ENCODE measurements around the gene FHOD3.

FHOD3 gene

DNA sequence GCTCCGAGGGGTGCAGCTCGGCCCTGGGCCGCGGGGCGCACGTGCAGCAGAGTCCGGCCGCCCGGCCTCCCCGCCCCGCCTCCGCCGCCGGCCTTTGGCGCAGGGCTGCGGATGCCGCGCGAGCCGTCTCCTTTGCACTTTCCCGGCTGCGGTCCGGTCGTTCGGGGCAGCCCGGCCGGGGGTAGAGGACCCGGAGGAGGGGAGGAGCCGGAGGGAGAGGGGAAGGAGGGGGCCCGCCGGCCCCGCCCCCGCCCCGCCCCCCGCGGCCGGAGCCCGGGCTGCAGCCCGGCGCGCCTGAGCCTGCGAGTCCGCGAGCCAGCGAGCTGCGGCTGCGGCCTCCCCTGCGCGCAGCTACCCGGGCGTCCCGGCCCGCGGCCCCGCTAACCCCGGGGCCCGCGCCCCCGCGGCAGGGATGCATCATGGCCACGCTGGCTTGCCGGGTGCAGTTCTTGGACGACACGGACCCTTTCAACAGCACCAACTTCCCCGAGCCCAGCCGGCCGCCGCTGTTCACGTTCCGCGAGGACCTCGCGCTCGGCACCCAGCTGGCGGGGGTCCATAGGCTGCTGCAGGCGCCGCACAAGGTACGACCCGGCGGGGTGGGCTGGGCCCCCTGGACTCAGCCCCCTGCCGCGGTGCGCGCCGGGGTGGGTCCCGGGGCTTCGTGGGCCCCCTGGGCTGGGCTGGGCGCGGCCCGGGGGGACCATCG is at the start of gene FHOD3:
TSS of gene FHOD3 (plus strand) at position 297 of the 709 bp plus-strand sequence. CDS start at position 420, 123 bp downstream.
- DNase-seq, result no peak

DNA sequence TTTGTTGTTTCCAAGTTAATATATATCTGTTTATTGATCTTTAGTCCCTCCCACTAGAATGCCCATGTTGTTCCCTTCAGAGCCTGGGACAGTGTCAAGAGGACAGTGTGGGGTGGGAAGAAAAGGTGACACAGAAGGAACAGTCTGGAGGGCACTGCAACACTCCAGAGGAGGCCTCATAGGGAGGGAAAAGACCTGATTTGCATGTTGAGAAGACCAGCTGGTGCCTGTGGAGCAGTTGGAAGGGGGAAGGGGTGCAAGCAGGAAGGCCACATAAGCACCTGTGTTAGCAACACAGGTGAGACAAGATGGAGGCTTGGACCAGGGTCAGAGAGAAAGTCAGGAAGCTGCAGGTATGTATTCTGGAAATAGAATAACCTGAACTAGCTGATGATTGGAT is 48.1 kb upstream of the FHOD3 start:
- no peak for DNase-seq

GRCh38 chr18:36250827-36251226 is 46.7 kb upstream of the FHOD3 start:
- DNase-seq, result no peak

DNA sequence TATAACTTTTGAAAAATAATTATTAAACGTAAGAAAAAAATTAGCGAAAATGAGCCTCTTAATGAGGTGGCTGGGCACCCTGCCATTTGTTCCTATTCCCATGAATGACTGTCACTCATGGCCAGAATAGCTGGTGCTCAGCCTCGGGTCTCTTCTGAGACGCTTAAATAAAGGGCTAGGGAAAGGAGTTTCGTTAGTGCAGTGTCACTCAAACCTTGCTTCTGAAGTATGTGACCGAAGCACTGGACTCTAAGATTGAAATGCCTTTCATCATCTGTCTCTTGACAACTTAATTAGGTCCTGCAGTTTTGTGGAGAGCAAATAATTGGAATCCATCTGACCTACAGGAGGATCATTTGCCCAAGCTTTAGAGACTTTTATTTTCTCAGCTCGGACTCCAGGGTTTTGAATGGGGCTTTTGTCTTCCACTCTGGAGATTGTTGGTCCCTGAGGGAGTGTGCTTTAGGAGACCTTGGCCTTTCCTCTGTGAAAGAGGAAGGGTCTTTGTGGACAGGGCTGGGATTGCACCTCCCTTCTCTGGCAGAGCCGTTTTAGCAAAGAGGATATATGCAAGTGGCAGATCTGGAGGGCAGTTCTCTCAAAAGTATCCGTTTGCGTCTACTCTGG is 42.3 kb upstream of the FHOD3 start:
- no peak for DNase-seq

DNA sequence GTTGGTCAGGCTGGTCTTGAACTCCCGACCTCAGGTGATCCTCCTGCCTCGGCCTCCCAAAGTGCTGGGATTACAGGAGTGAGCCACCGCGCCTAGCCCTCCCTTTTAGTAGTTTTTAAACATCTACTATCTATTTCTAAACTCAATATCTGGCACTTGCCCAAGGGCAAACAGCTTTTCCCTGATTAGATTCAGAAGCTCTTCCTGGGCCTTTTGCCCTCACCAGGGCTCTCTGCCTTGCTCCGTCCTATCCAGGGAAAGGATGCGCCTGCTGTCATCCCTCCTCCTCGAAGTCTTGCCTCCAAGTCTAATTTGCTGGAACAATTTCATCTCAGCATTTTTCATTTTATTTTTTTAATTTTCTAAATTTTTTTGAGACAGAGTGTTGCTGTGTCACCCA is 41.4 kb upstream of the FHOD3 start:
- DNase-seq, result no peak

GRCh38 chr18:36262971-36263370 is 34.5 kb upstream of the FHOD3 start:
- no peak for DNase-seq

GRCh38 chr18:36264283-36264682 is 33.2 kb upstream of the FHOD3 start:
- DNase-seq, result no peak

DNA sequence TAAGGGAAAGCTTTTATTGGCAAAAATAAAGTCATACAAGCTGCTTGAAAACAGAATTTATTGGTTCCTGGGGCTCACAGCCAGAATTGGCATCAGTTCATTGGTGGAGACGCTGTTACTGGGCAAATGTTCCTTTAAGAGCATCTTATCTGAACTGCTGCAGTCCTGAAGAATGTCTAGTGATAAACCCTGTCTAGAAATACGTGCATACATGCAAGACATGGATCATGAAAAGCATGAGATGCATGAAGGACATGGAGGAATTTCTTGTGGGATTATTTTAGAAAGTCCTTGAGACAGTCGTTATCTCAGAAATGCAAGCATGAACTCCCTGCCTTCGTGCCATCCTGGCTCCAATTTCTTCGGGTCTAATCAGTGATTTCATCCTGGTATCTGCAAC is 32.5 kb upstream of the FHOD3 start:
- DNase-seq, result no peak

GRCh38 chr18:36269157-36269556 is 28.4 kb upstream of the FHOD3 start:
- DNase-seq, result no peak

- no peak for DNase-seq
These were observed 26.4 kb upstream of the FHOD3 start for GRCh38 chr18:36271153-36271552.

DNA sequence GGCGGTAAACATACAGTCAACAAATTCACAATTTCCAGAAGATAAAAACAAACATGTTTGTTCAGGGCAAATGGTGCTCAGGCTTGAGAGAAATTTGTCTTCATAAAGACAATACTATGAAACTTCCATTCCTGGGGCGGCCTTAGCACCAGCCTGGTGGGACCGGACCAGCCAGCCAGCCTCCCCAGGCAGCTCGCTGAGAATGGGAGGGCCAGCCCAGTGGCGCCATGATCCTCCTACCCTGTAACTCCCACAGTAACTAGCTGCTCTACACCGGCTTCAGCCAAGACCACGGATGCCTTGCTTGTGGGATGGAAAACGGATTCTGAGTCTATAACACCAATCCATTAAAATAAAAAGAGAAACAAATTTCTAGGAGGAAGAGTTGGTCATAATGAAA is 24.2 kb upstream of the FHOD3 start:
- DNase-seq, result no peak

GRCh38 chr18:36274083-36274715 is 23.3 kb upstream of the FHOD3 start:
- DNase-seq, result no peak

DNA sequence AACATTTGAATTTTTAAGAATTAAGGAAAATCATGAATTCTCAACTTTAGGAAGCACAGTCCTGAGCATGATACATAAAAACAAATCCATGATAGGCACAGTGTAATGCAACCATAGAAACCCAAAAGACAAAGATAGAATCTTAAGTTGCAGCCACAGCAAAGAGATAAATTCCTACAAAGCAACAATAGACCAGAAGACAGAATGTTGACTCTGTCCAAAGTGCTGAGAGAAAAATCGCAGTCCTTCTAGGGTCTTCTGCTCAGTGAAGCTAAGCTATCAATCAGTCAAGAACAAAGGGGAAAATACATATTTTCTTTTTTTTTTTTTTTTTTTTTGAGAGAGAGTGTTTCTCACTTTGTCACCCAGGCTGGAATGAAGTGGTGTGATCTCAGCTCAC is 22.0 kb upstream of the FHOD3 start:
- DNase-seq, result no peak

DNA sequence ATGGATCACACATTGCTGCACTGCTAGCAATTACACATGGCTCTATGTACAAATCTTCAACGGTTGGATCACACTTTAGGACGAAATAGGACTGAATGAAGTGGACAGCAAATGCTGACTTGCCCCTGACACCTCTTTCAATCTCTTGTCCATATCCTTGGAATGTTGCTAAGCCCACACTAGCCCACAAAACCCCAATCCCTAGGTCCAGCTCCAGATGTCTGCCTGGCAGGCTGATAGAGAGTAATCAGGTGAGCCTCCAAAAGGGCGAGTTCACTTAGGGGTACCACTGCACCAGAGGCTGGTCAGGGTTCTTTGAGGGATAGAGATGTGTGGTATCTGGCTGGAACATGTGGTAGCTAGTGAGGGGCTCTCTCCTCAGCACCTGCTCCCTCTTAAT is 18.5 kb upstream of the FHOD3 start:
- DNase-seq, result no peak

DNA sequence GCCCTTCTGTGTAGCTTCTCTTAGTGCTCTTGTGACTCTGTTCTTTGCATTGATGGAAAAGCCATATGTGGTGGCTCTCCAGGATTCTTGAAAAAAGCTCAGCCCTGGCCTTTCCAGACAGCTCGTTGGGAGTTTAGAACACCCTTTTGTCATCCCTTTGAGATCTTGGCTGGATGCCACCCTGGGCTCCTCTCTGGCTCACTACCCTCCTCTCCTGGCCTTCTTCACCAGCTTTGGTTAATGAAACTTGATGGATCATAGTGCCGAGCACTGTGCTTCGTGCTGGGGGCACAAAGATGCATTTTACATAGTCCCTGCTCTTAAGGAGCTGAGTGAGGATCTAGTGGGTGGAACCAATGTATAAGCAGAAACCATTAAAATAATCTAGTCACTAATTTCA is 15.6 kb upstream of the FHOD3 start:
- no peak for DNase-seq

DNA sequence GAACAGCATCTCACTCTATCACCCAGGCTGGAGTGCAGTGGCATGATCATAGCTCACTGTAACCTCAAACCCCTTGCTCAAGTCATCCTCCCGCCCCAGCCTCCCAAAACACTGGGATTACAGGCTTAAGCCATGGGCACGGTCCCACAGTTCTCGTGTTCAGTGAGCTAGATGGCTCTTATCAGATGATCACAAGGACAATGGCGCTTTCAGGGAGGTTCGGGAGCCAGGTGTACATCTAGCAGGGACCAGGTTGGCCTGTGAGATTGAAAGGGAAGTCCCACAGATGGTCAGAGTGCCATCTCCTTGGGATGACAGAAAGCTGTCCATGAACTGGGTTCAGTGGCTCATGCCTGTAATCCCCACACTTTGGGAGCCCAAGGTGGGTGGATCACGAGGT is 14.1 kb upstream of the FHOD3 start:
- DNase-seq, result no peak

DNA sequence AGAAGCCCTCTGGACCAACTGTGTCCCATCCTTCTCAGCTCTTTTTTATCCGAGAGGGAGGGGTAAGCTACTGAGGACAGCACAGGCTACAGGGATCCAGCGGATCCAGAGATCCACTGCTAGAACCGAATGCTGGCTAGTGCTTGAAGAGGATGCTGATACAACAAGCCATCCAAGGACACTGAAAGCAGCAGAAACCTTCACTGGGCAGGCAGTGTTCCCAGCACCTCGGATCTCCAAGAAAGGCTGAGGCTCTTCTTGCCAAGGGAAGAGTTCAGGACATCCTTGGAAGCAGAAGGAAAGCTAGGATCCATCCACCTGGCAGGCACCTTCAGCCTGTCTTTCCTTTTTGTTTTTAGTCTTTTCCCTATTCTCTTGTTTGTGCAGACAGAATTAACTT is 13.2 kb upstream of the FHOD3 start:
- DNase-seq, result no peak

- peak; percentile 50 to 64 for DNase-seq
These were observed 12.7 kb upstream of the FHOD3 start for GRCh38 chr18:36284671-36285295.

DNA sequence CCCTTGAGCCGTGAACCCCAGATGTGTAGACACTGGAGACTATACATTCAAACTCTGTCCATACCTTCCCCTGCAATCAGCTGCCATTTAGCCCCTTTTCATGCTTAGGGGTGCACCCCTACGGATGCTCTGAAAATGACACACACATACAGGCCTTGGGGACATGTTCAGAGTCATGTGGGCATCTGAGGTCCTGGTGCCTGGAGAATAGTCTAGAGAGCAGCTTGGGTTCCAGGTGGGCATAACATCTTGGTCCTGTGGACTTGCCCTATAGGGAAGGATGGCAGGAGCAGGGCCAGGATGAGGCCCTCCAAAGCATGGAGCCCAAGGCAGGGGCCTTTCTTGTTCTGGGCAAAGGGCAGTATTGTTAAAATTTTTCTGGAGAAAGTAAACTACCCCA is 9.9 kb upstream of the FHOD3 start:
- DNase-seq, result no peak

DNA sequence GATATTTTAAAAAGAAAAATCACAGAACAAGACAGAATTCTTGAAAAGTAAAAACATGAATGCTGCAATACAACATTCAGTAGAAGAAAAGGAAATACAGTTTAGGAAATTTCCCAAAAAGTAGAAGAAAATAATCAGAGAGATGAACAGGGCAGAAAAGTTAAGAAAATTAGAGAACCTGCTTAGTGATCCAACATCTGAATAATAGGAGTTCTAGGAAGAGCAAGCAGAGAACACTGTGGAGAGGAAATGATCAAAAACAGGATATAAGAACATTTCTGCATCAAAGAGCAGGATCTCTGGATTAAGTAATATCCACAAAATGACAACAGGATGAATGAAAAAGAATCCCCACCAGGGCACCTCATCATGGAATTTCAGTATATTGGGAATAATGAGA is 8.8 kb upstream of the FHOD3 start:
- DNase-seq, result no peak

DNA sequence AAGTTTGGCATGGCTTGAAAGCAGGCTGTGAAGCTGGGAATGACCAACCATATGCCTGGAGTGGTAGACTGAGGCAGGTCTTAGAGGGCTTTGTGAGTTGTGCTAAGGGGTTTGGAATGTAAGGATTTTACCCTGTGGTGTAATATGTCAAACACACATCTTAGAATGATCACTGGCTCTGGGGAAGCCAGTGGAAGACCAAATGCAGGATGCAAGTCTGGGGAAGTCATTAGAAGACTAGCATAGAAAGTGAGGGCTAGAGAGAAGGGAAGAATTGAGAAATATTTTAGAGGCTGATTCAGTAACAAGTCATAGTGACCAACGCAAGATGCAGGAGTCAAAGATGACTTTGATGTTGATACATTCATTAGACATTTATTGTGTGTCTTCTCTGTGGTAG is 3.5 kb upstream of the FHOD3 start:
- DNase-seq, result no peak

GRCh38 chr18:36295214-36295613 is 2.3 kb upstream of the FHOD3 start:
- DNase-seq, result no peak

DNA sequence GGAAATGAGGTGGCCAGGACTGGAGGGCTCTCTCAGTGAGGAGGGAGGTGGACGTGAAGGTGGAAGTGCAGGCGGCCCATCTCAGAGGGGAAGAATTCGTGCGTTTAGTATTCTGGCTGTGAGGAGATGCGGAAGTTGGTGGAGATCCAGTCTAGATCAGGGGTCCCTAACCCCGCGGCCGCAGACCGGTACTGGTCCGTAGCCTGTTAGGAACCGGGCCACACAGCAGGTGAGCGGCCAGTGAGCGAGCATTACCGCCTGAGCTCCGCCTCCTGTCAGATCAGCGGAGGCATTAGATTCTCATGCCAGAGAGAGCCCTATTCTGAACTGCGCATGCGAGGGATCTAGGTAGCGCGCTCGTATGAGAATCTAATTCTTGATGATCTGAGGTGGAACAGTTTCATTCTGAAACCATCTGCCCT is 1.6 kb upstream of the FHOD3 start:
- DNase-seq, result no peak

Measured in CD4-positive, alpha-beta T cell treated with Interferon alpha-2 for 1 hour (primary cell).